ENCODE data around the gene KCNT1.

The KCNT1 gene

DNA sequence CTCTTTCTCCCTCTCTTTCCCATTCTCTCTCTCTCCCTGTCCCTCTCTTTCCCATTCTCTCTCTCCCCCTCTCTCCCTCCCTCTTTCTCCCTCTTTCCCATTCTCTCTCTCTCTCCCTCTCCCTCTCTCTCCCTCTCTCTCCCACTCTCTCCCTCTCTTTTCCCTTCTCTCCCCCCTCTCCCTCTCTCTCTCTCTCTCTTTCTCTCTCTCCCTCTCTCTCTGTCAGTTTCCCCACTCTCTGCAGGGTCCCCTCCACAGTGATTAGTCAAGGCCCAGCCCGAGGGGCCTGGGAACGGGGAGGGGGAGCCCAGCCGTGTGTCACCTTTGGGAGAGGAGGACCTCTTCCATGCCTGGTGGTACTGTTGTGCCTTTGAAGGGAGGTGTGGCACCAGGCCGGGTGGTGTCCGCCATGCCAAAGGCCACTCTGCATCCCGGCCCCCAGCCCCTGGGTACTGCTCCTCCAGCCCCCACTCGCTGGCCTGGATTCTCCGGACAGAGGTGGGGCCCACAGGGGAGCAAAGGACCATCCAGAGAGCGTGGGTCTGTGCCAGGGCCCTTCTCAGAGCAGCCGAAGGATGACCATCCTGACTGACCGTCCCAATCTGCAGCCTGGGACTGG is 25.4 kb downstream of the KCNT1 start:
- no peak for DNase-seq (ENCODE audit: low read depth)

DNA sequence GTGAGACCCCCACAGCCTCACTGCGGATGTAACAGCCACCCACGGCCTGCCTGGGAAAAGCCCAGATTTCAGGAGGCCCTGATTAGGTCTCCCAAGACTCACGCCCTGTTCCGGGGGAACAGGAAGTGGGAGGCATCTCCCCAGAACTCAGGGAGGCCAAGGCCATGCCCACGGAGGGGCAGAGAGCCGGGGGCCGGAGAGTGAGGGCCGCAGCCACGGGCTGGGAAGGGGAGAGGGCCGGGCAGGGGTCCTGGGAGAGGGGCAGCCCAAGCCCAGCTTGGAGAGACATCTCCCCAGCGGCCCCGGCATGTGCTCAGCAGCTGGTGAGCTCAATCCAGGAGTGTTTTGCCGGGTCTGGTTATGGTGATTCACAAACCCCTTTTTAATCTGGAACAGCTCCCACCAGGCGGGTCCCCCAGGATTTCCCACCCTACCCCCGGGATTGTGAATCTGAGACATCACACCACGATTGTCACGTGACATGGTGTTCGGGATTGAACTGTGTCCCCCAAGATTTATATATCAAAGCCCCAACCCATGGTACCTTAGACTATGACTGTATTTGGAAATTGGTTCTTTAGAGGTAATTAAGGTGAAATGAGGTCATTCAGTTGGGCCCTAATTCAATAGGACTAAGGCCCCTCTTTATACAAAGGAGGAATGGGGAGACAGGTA is 26.6 kb downstream of the KCNT1 start:
- DNase-seq (ENCODE audit: low read depth): no peak

DNA sequence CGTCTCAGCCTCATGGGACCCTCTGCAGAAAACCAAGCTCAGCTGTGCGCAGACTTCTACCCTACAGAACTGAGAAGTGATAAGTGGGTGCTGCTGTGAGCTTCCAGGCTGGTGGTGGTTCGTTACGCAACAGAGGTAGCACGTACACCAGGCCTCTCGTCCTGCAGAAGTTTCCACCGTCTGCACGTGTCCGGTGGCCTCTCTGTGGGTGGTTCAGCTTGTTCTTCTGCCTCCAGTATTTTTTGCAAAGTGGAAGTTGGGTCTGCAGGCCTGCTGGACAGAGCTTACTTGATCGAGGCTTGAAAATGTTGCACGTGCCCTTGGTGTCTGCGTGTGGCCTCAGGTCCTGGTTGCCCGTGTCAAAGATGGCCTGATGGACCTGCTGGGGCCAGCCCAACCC is 27.5 kb downstream of the KCNT1 start:
- DNase-seq (ENCODE audit: low read depth): no peak

DNA sequence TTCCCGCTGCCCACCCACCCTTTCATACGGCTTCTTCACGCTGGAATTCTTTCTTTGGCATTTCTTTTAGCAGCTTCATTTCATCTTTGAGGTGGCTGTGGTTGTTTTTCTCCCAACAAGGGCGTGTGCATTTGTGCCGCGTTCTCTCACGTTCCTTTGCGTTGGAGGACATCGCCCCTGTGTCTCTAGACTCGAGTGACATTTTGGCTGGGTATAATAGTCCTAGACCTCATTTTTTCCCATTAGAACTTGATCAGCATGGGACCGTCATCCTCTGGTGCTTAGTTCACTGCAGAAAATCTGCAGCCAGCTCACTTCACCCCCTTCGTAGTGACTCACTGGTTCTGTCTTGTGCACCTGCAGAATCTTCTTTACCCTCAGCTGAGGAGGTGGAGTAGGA is 29.5 kb downstream of the KCNT1 start:
- DNase-seq (ENCODE audit: low read depth): no peak

DNA sequence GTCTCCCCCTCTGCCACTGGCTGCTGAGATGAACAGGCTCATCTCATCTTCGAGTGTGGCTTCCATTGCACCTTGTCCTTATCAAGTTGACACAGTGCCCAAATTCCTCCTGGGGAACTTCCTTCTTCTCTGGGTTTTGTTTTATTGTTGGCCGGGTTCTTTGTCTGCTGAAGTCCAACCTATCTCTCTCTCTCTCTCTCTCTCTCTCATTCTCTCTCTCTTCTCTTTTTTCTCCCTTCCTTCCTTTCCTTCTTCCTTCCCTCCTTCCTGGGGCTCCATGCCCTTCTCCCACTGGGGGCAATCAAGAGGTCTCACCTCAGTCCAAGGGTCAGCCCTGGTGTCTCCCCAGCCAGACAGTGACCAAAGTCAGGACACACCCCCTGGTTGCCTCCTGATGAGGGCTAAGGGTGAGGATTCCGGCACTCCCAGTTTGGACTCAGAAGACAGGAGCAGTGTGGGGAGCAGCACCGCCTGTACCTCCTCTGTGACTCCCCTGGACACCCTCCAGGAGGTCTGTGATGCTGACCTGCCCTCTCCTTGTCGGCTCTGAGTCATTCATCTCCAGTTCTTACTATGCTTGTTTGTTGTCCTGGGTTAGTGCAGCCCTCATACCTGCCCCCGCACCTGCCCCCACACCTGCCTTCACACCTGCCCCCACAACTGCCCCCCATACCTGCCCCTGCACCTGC is 30.7 kb downstream of the KCNT1 start:
- DNase-seq (ENCODE audit: low read depth): no peak

DNA sequence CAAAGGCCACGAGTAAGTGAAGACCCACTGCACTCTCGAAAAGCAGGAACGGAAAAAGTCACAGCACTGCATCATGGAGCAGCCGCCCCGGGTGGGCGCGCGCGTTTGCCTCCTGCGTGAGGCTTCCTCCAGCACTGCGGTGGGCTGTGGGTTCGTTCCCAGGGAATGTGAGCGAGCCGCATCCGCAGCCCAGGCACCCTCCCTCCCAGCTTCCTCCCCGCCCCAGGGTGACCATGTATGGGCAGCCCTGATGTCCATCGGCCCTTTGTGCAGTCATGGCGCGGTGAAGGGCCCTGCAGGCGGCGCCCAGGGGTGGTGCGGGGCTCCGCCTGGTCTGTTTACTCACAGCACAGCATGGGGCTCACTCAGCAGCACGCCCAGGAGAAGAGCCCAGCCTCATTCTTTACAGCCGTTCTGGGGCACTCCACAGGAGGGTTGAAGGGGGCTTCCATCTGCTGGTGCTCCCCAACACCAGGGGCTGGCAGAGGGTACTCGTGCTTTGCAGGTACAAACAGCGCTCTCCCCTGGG is 32.7 kb downstream of the KCNT1 start:
- no peak for DNase-seq (ENCODE audit: low read depth)

DNA sequence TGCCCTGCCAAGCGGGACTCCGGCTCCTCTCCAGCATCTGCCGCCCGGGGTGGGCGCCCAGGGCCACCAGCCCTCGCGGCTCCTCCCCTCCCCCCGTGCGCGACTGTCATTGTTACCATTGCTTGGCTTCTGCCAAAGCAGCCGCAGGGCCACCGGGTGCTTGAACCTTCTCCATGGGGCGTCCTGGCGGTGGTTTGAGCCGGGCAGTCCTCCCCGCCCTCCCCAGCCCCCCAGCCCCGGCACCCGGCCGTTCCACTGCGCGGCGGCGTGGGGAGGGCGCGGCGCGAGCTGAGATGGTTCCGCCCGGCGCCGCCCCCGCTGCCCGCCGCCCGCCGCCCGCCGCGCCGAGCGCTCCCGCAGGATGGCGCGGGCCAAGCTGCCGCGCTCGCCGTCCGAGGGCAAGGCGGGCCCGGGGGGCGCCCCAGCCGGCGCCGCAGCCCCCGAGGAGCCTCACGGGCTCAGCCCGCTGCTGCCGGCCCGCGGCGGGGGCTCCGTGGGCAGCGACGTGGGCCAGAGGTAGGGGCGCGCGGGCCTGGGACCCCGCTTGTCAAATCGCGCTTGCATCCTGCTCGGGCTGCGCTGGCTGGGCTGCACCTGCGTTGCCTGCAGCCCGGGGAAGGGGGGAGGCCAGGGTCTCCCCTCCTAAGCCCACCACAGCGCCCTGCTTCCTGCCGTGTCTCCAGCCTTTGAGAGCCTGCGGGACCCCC is 34.4 kb downstream of the KCNT1 start:
- DNase-seq (ENCODE audit: low read depth): no peak

DNA sequence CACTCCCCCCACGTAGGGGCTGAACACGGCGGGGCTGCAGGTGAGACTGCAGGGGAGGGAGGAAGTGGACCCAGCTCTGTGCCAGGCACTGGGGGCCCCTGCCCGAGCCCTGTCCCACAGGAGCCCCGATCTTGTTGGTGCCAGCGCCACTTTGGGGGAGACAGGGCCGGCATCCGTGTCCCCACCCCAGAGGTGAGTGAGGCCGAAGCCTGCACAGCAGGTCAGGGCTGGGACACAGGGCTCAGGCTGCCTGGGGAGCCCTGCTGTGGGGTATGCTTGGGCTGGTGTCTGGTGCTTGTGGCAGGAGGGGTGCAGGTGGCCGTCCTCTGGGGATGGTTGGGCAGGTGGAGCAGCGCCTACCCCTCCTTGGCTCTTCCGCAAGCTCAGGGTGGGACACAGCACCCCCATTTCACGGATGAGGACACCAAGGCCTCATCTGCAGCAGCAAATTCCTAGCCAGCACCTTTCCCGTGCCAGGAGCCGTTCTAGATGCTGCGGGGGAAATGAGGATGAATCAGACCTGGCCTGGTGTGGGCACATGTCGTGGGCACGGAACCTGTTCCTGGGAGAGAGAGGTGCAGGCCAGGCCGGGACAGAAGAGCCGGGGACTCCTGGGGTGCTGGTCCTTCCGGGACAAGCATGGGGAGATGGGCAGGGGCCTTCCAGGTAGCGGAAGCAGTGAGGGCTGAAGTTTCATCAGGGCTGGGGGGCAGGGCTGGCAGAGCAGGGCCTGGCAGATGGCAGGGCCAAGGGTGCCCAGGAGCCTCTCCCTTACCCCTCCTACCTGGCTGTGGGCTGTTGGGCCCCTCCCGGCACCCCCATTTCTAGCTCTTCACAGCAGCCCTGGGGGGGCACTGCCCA is 35.2 kb downstream of the KCNT1 start:
- DNase-seq (ENCODE audit: low read depth): no peak

DNA sequence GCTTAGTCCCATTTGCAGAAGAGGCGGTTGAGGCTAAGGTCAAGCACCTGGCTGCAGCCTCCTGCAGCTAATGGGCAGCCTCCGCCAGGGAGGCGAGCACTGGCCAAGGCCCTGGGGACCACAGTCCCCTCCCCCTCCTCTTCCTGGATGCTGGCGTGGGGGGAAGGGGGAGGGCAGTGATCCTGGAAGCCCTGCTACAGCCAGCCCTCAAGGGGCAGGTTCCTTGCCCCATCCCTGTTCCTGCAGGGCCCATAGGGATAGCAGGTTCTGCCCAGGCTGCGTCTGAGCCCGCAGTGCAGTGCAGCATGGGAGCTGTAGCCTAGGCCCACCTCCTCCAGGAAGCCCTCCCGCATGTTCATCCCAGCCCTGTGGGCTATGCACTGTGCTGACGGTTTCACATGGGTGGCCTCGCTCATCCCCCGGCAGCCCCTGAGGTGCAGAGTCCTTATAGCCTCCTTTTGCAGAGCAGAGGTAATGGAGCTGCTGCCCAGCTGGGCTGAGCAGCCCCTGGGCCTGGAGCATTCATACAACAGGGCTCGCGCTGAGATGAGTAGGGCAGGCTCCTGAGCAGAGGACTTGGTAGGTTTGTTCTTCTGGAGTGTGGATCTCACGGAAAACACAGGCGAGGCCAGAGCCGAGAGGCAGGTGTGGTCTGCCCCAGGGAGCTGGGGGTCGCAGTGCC is 36.0 kb downstream of the KCNT1 start:
- DNase-seq (ENCODE audit: low read depth): no peak

- DNase-seq (ENCODE audit: low read depth): no peak
Measured at GRCh38 chr9:135739271-135740220, 37.6 kb downstream of the KCNT1 start.

- no peak for DNase-seq (ENCODE audit: low read depth)
Measured at GRCh38 chr9:135741276-135742219, 39.6 kb downstream of the KCNT1 start.

DNA sequence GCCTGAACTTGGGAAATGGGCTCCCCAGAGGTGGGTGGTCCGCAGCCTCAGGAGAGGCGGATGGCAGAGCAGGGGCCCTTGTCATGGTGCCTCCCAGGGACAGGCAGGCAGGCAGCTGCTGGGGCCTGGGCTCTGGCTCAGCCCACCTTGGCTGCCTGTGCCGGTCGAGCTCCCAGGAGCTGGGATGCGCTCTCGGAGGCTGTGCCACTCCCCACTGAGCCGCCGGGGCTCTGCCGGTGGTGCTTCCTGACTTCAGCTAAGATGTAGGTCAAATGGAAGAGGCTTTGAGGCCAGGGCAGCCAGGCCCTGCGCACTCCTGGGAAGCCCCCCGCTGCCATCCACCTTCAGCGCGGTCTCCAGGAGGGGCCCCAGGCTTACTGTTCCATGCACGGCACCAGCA is 41.0 kb downstream of the KCNT1 start:
- no peak for DNase-seq (ENCODE audit: low read depth)

DNA sequence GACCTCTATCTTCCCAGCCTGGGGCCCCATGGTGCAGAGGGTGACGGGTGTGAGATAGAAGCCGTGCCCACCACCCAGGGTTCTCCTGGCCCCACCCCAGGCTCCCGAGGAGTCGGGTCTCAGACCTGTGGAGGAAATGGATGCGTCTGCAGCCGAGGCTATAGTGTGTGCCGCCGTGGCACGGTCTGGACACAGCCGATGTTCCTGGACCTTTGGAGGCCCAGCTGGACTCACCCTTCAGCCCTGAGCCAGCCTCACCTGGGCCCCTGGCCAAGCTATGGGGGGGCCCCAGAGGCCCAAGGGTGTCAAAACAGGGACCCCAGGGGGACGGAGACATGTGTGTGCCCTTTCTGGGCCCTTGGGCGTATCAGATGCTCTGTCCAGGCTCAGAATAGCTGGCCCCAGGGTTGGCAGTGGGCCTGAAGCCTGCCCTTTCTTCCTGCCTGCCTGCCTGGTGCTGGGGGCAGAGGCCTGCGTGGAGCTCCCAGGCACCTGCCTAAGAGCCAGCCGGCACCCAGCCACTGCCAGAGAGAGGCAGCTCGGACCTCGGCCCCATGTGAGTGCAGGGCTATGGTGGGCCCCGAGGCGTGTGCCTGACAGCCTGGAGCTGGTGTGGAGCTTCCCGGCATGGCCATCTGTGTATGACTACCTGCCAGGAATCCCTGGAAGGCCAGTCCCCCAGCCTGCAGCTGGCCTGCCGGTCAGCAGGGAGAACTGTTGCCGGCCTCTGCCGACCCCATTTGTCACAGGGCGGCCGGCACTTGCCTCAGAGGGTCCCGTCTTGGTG is 41.8 kb downstream of the KCNT1 start:
- no peak for DNase-seq (ENCODE audit: low read depth)

GRCh38 chr9:135744333-135745070 is 42.5 kb downstream of the KCNT1 start:
- DNase-seq (ENCODE audit: low read depth): no peak

- no peak for DNase-seq (ENCODE audit: low read depth)
Measured at GRCh38 chr9:135745189-135745588, 43.2 kb downstream of the KCNT1 start.

DNA sequence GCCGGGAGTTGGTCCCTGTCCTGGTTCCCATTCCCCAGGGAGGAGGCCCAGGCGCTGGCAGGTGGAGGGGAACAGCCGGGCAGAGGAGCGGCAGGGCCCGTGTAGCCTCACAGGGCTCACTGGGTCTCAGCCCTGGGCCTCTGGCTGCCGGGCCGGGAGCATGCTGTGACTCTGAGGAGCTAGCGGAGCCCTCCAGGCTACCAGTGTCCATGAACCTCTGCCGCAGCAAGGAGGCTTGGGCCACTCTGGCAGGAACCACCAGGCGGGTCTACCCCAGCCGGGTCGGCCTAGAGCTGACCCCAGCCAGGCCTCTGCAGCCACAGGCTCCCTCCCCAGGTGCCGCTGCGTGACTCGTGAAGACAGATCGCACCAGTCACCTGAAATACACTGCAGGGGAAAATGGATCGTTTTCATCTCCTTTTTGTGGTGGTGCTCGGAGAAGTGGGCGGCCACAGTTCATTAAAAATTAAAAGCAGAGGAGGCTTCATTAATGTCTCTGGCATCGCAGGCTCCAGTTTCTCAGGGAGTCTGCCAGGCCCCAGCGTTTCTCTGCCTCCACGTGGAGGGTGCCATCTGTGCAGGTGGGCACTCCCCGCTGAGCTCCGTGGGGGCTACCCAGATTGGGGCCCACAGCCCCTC is 43.8 kb downstream of the KCNT1 start:
- no peak for DNase-seq (ENCODE audit: low read depth)

DNA sequence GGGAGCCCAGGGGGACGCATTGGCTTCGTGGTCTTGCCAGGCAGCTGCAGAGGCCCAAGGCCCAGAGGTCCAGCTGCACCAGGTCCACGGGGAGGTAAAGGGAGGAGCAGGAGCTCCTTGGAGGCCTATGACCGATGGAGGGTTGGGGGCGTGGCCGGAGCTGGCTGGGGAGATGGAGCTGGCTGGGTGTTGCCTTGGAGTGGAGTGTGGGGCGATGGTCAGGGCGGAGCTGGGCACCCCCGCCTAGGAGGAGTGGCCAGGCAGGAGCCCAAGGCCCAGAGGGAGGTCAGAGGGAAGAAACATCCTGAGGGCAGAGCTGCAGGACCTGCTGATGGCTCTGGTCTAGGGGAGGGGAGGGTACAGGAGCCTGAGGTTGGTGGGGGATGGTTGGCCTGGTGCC is 44.6 kb downstream of the KCNT1 start:
- no peak for DNase-seq (ENCODE audit: low read depth)

All from stimulated activated CD8-positive, alpha-beta memory T cell treated with anti-CD3 and anti-CD28 coated beads, Interleukin-15, amount 100 ng/mL, for 1 hour (primary cell).